H1 (cell line): ENCODE results near the gene ANKRD65.
"Not testable (repeated sequence)": the region's sequence is repeated elsewhere in the genome, so short reads cannot be mapped to it uniquely, and the experiment has no call there.

Source experiments
- CBX8 ChIP-seq: fragments of 300-800, 300-1000 bp; sonication (generic); IDR thresholded peaks from 2 replicates; pipeline ENCODE4 v1.7.1; 2016; ENCODE audit warnings: low read depth, low read length, borderline replicate concordance
- HDAC2 ChIP-seq, 2 experiments: fragments of 300-600 bp in 1 of 2; sonication (generic) in 1 of 2; IDR thresholded peaks; 2 replicates each; pipeline ENCODE4 v1.6.1; 2011 to 2012; ENCODE audit warnings: low read depth in 2 of 2, low read length in 2 of 2, mild to moderate bottlenecking in 2 of 2, moderate library complexity in 2 of 2, borderline replicate concordance in 1 of 2, inconsistent platforms in 1 of 2
- POLR2A ChIP-seq, 2 experiments: IDR thresholded peaks; 1 replicate in 1 of 2; 2 replicates in 1 of 2; pipeline ENCODE4 v1.6.1; 2011; ENCODE audit warnings: low read depth in 2 of 2, low read length in 2 of 2, mild to moderate bottlenecking in 2 of 2; ENCODE audit errors: control extremely low read depth in 1 of 2
- TF ChIP-seq, protein P1 (sequence below), 3 experiments: IDR thresholded peaks; 1 replicate in 2 of 3; 2 replicates in 1 of 3; pipeline versions ENCODE4 v1.5.1 to v1.6.1; 2011; ENCODE audit warnings: low read length in 3 of 3, mild to moderate bottlenecking in 3 of 3, inconsistent platforms in 2 of 3, low read depth in 1 of 3, moderate library complexity in 1 of 3; ENCODE audit not compliant: insufficient read depth in 1 of 3; ENCODE audit errors: control extremely low read depth in 1 of 3

DNA sequence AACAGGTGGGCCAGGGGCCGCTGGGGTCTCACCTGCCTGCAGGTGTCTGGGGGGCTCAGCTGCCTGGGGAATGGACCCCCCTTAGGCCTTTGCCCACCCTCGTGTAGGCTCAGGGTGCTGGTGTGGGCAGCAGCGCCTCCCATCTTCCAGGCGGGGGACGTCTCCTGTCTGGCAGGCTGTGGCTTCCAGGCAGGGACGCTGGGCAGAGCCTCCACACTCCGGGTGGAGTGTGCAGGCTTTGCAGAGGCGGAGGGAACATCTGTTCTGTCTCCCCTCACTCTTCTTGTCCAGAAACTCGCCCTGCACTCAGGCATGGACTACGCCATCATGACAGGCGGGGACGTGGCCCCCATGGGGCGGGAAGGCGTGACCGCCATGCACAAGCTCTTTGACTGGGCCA lies 34.9 kb upstream of the ANKRD65 start:
- not testable (repeated sequence) for TF ChIP-seq HDAC2 (IDR thresholded peaks at IDR 0.05; ENCODE audit: borderline replicate concordance in 1 of 2, low read depth in 2 of 2, low read length in 2 of 2); POLR2A (IDR thresholded peaks at IDR 0.05; ENCODE audit: control extremely low read depth in 1 of 2, low read depth in 2 of 2, low read length in 2 of 2); CBX8
- TF ChIP-seq, protein P1, sequence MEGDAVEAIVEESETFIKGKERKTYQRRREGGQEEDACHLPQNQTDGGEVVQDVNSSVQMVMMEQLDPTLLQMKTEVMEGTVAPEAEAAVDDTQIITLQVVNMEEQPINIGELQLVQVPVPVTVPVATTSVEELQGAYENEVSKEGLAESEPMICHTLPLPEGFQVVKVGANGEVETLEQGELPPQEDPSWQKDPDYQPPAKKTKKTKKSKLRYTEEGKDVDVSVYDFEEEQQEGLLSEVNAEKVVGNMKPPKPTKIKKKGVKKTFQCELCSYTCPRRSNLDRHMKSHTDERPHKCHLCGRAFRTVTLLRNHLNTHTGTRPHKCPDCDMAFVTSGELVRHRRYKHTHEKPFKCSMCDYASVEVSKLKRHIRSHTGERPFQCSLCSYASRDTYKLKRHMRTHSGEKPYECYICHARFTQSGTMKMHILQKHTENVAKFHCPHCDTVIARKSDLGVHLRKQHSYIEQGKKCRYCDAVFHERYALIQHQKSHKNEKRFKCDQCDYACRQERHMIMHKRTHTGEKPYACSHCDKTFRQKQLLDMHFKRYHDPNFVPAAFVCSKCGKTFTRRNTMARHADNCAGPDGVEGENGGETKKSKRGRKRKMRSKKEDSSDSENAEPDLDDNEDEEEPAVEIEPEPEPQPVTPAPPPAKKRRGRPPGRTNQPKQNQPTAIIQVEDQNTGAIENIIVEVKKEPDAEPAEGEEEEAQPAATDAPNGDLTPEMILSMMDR (IDR thresholded peaks at IDR 0.05; ENCODE audit: control extremely low read depth in 1 of 3, insufficient read depth in 1 of 3, low read depth in 1 of 3, low read length in 3 of 3): not testable (repeated sequence)
